GM12873 (cell line): ENCODE data around the gene SPRY4.

Experiments used
- CTCF ChIP-seq: IDR thresholded peaks from 2 replicates; pipeline ENCODE4 v1.5.1; 2012; ENCODE audit warnings: low read depth, mild to moderate bottlenecking, moderate library complexity, low read length, control low read depth; ENCODE audit not compliant: insufficient read depth; ENCODE audit errors: missing control alignments

Gene SPRY4

DNA sequence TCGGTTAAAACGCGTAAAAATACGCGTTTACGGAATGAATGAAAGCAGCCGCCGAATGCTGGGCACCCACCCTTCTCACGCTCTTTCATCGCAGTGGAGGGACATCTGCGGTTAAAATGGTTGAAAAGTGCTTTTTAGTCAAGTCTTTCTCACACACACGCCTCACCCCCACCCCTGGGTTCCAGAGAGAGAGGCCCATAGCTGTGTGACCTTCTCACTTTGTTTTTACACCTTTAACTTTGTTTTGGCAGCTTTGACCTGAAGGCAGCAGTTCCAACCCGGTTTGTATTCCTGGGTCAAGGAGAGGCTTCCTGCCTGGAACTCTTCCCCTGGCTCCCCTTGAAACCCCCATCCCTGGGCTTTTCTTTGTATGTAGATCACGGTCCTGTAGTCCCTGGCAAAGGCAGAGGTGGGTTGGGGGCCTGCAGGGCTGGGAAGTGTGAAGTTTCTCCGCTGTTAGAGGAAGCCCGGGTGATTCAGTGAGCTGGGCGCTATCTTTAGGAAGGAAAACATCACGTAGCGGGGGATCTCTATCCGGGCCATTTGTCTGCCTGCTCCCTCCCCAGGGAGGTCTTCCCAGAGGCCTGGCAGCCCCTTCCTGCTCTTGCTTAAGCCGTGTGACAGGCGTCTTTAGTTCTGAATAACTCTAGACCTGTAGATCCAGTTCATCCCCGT lies 29.6 kb downstream of the SPRY4 start:
- no peak for TF ChIP-seq CTCF

DNA sequence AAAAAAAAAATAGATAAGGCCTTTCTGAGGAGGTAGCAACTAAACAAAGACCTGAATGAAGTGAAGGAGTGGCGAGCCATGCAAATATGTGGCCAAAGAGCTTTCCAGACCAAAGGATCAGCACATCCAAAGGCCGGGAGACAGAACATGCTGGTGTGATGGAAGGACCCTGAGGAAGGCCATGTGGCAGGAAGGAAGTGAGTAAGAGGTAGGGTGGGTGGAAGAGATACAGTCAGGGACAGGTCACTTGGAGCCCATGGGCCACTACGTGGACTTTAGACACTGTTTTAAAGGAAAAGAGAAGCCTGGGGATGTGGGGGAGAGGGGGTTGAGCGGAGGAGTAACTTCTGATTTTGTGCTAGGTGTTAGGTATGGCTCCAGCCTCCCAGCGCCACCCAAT lies 31.3 kb downstream of the SPRY4 start:
- no peak for TF ChIP-seq CTCF

DNA sequence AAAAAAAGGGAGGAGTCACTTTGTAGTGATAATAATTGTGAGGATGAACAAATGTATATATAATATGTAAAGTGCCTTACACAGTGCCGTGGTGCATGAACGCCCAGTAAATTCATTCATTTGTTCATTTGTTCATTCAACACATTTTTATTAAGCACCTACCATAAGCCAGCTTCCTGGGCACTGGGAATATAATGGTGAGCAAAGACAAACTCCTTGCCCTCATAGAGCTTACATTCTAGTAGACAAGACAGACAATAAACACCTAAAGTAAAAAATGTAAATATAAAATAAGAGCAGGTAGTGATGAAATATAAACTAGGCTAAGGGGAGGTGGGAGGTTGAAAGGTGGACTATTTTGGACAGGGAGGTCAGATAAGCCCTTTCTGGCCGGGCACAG lies 32.0 kb downstream of the SPRY4 start:
- no peak for TF ChIP-seq CTCF

- TF ChIP-seq CTCF, result no peak
Observed at GRCh38 chr5:142292249-142292648, 32.6 kb downstream of the SPRY4 start.

DNA sequence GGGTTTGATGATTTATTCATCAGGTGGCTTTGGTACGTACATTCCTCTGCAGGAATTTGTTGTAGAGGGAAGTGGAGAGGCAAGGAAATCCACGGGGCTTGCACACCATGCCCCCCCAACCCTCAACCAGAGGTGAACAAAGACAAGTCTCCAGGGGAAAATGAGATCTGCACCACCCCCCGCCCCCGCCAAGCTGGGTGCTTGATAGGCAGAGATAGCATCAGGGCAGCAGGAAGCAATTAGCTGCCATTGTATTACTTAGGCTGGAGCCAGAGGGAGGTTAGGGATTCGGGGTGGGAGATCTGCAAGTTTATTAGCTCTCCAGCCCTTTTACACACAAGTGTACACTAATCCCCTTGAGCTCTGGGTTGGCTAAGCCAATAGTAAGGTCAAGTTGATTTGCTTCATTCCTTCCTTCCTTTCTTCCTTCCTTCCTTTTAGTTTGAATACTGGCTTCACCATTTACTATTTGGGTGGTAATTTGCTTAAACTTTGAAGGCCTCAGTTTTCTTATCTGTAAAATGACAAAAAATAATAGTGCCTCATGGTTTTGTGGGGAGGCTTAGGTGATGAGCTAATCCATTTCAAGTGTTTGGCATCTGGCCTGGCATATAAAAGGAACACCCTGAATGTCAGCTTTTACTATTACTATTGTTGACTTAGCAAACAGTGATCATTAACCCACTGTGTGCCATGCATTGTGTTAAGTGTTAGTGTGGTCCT lies 34.1 kb downstream of the SPRY4 start:
- no peak for TF ChIP-seq CTCF

DNA sequence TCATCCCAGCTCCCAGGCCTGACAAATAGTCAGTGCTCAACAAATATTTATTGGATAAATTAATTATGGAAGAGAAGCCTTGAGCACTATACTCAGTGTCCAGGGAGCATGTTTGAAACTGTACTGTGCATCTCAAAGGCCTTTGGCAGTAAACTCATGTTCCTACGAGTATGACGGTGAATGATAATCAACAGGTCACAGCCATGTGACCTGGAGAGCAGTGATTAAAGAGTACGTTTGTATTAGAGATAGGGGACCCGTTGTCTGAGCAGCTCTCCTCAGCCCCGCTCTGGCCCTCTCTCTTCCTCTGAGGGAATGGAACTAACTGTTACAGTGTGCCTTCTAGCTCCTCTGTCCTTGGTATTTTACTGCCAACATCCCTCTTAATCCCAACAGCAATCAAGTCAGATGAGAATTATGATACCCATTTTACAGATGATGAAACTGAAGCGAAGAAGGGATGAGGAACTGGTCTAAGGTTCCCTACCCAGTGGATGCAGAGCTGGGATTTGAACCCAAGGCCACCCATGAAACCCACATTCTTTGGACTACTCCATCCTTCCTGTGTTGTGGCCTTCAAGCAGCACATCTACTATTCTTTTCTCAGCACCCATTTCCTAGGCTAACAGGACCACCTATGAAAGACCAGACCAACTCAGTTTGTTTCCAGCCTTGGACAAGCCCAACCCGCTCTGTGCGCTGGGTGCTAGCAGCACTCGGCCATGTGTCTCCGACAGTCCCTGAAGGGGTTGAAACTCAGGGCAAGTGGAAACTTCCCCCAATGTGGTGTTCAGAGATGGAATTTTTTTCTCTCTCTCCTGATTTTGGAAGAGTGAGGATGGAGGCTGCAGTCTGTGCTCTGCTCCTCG lies 34.9 kb downstream of the SPRY4 start:
- no peak for TF ChIP-seq CTCF

- no peak for TF ChIP-seq CTCF
Observed at GRCh38 chr5:142287973-142288313, 36.9 kb downstream of the SPRY4 start.
